Astrocyte of the spinal cord (primary cell): Measurements from ENCODE around the gene ELAVL1.

Experiments
- DNase-seq: peaks from one replicate; pipeline ENCODE4 v3.0.0; 2011; ENCODE audit warnings: low read depth, low spot score
- H3K4me3 ChIP-seq: 2 replicates; pipeline ENCODE4 v1.5.1; 2011; ENCODE audit warnings: low read depth, mild to moderate bottlenecking, low read length, moderate library complexity
- in situ Hi-C: cut with HindIII; loops from 2 replicates; pipeline ENCODE4 v1.10.0; 2017; ENCODE audit warnings: low sequenced_read_pairs
- TF ChIP-seq, protein P1 (sequence below): IDR thresholded peaks from 2 replicates; pipeline ENCODE4 v1.5.1; 2012; ENCODE audit warnings: low read depth, mild to moderate bottlenecking, low read length, inconsistent platforms

Gene ELAVL1

DNA sequence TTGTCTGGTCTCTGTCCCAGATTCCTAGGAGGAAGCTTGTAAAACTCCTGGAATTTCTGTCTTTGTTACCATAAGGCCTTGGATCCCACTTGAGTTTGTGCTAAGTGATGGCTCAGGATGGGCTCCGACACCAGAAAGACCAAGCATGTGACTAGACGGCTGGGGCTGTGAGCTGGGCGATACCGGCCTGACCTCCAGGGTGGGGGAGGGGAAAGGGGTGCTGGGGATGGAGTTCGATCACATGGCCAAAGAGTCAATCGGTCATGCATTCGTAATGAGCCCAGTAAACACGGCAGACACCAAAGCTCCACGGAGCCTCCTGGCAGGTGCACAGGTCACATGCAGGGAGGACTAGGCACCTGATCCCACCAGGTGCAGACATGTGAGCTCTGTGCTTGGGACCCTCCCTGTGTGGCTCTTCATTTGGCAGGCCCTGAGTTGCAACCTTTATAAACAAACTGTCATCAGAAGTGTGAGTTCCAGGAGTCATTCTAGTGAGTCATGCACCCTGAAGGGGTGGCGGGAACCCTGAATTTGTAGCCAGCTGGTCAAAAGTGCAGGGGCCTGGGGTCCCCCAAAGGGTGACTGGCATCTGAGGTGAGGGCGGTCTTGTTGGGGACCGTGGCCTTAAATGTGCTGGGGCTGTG lies 27.1 kb downstream of the ELAVL1 start:
- DNase-seq, result no peak
- H3K4me3 ChIP-seq, result no peak overlapping the region
- TF ChIP-seq, protein P1, sequence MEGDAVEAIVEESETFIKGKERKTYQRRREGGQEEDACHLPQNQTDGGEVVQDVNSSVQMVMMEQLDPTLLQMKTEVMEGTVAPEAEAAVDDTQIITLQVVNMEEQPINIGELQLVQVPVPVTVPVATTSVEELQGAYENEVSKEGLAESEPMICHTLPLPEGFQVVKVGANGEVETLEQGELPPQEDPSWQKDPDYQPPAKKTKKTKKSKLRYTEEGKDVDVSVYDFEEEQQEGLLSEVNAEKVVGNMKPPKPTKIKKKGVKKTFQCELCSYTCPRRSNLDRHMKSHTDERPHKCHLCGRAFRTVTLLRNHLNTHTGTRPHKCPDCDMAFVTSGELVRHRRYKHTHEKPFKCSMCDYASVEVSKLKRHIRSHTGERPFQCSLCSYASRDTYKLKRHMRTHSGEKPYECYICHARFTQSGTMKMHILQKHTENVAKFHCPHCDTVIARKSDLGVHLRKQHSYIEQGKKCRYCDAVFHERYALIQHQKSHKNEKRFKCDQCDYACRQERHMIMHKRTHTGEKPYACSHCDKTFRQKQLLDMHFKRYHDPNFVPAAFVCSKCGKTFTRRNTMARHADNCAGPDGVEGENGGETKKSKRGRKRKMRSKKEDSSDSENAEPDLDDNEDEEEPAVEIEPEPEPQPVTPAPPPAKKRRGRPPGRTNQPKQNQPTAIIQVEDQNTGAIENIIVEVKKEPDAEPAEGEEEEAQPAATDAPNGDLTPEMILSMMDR, result no peak
- in situ Hi-C loops, result no loop called here

DNA sequence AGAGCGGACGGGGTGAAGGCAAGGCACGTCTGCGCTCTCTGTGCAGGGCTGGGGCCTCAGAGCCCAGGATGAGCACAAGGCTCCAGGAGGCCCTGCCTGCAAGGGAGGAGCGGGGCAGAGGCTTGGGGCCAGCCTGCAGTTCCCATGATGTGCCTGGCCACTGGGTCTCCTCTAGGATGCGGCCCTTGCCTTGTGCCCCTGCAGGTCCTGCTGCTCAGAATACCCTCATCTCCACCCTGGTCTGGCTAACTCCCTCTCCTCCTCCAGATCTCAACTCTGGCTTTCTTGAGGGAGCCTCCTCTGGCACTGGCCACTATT lies 27.8 kb downstream of the ELAVL1 start:
- DNase-seq, result no peak
- in situ Hi-C loops, result no loop called here

DNA sequence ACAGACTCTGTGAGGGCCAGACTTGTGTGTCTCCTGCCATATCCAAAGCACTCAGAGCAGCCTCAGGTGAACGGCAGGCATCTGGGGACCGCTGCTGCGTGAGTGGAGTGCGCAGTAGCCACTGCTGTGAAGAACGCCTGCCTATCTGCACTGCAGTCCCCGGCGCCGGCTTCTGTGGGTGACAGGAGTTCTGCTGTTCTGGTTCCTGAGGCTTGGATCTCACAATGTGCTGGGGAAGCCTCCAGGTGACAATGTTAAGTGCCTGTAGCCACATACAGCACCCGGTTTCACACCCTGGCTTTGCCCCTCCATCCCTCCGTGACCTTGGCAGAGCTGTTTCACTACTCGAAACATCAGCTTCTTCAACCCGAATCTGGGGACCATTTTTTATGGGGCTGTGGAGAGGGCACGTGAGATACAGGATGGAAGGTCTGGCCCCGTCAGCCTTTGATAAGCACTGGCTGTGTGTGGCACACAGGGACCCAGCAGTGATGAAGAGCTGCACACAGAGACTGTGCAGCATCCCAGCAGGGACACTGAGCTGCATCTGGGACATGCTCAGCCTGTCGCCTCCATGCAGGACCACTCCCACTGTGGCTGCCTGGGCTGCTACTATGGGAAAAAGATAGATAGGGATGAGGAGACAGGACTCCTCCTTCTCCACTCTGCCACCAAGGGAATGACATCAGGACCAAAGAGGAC lies 28.3 kb downstream of the ELAVL1 start:
- DNase-seq, result no peak
- TF ChIP-seq, protein P1, result no peak
- in situ Hi-C loops, result no loop called here
- H3K4me3 ChIP-seq, result no peak overlapping the region

More for the DNA sequence above, 27.8 kb downstream of the ELAVL1 start:
- TF ChIP-seq, protein P1, result no peak
- H3K4me3 ChIP-seq, result no peak overlapping the region

DNA sequence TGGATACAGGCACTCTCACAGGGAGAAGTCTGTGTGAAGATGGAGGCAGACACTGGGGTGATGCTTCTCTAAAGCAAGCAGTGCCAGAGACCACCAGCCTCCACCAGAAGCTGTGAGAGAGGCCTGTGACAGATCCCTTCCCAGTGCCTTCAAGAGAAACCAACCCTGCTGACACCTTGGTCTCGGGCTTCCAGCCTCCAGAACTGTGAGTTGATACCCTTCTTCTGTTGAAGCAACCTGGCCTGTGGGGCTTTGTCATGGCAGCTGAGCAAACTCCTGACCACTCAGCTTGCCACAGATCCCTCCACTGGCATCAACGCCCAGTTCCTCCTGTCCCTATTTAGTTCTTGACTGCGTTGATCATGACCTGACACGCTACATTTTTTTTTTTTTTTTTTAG lies 29.0 kb downstream of the ELAVL1 start:
- in situ Hi-C loops, result no loop called here

DNA sequence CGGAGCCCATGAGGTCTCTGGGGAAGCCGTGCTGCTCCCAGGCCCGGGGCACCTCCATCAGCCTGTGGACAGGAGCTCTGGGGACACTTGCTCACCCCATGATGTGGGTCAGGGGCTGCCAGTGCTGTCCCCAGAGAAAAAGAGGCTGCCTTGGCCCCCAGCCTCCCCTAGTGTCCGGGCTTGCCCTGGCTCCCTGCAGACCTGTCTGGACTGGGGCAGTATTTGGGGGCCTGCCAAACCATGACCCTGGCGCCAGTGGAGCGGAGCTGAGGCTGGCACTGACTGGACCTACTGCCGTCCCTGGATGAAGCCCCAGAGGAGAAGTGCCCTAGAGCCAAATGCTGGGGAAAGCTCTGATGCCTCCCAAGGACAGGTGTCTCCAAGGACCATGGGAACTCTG lies 30.4 kb downstream of the ELAVL1 start:
- H3K4me3 ChIP-seq, result no peak overlapping the region
- in situ Hi-C loops, result no loop called here
- TF ChIP-seq, protein P1, result no peak
- DNase-seq, result no peak

More for the DNA sequence above, 29.0 kb downstream of the ELAVL1 start:
- no peak overlapping the region for H3K4me3 ChIP-seq
- DNase-seq, result no peak
- TF ChIP-seq, protein P1, result no peak

DNA sequence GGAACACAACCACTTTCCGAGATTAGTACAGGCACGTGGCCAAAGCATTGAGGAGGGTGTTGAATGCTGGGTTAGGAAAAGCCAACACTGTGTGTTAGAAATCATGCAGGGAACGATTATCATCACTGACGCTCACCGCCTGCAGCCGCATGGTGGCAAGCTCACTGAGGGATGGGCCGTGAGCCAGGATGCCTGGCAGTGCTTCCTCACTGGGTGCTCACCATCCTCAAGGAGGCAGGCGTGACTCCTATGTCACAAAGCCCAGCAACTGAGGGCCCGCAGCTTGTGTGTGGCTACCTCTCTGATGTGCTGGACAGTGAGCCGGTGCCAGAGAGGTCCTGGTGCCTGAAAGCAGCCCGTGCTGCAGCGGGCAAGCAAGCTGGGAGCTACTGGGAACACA lies 31.6 kb downstream of the ELAVL1 start:
- in situ Hi-C loops, result no loop called here
- TF ChIP-seq, protein P1, result no peak
- DNase-seq, result no peak
- H3K4me3 ChIP-seq, result no peak overlapping the region
